ENCODE data around the gene CACNA1I. TPM values are rescaled to one million over a fixed set of nuclear protein-coding genes. Genes with fewer than 3 reads are reported as not detected.

Gene CACNA1I
- total RNA-seq, 2 donors from 2014 or later, result 0.08 TPM; not detected in 1

DNA sequence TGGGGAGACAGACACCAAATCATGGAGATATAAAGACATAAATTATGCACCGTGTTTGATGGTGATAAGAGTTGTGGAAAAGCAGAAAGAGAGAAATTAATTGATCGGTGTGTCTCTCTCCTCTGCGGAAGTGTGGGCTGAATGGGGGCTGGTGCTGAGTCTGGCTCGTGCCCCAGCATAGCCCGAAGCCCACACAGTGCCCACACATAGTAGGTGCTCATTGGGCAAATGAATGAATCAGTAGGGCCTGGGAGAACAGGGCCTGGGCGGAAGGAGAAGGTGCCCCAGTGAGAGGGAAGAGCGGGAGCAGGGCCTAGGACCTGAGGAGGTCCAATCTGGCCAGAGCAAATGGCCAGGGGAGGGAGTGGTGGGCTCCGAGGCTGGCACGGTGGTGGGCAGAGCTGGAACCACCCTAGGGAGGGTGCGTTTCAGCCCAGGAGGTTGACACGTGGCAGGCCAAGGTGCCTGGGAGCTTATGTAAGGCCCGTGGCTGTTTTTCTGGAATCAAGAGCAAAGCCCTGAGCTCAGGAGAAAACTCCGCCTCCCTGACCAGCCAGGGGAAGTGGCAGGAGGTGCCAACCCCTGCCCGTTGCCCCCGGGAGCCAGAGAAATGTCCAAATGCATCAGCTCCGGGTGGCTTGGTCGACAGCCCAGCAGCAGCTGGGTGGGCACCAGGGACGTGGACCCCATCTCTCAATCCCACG is 2.1 kb upstream of the CACNA1I start:
- Histone ChIP-seq H3K36me3 (no peaks in the 10 kb centered on the region), H3K27me3 (no peaks in the 10 kb centered on the region), H3K4me1 (no peaks in the 10 kb centered on the region), H3K4me3 (no peak overlapping the region), H3K9me3 (no peaks in the 10 kb centered on the region), H3K27ac (no peak overlapping the region)
- TF ChIP-seq, protein P1, sequence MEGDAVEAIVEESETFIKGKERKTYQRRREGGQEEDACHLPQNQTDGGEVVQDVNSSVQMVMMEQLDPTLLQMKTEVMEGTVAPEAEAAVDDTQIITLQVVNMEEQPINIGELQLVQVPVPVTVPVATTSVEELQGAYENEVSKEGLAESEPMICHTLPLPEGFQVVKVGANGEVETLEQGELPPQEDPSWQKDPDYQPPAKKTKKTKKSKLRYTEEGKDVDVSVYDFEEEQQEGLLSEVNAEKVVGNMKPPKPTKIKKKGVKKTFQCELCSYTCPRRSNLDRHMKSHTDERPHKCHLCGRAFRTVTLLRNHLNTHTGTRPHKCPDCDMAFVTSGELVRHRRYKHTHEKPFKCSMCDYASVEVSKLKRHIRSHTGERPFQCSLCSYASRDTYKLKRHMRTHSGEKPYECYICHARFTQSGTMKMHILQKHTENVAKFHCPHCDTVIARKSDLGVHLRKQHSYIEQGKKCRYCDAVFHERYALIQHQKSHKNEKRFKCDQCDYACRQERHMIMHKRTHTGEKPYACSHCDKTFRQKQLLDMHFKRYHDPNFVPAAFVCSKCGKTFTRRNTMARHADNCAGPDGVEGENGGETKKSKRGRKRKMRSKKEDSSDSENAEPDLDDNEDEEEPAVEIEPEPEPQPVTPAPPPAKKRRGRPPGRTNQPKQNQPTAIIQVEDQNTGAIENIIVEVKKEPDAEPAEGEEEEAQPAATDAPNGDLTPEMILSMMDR (IDR thresholded peaks at IDR 0.05), result no peak
- no peak for DNase-seq (ENCODE audit: low spot score)

- H3K27me3 ChIP-seq, result no peaks in the 10 kb centered on the region
- H3K27ac ChIP-seq, result no peak overlapping the region
- TF ChIP-seq, protein P1 (IDR thresholded peaks at IDR 0.05), result no peak
- no peak for DNase-seq (ENCODE audit: low spot score)
- H3K36me3 ChIP-seq, result no peaks in the 10 kb centered on the region
- no peaks in the 10 kb centered on the region for H3K9me3 ChIP-seq
- H3K4me3 ChIP-seq, result no peak overlapping the region
- no peaks in the 10 kb centered on the region for H3K4me1 ChIP-seq
Measured at GRCh38 chr22:39569066-39569465, 1.5 kb upstream of the CACNA1I start.

DNA sequence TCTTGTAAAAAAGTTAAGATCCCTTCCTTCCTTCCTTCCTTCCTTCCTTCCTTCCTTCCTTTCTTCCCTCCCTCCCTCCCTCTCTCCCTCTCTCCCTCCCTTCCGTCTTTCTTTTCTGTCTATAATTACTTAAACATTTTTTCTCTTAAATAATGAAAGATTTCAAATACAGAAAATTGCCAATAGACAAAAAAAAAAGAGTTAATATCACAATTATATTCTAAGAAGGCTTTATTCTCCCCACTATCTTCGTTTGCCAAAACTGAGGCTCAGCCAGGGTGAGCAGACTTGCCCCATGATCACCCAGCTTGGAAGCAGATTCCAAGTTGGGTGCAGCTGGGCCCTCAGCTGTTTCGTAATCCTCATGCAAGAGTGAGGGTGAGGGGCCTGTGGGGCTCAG is 327 bp upstream of the CACNA1I start:
- no peak overlapping the region for H3K27ac ChIP-seq
- no peaks in the 10 kb centered on the region for H3K27me3 ChIP-seq
- no peaks in the 10 kb centered on the region for H3K4me1 ChIP-seq
- TF ChIP-seq, protein P1 (IDR thresholded peaks at IDR 0.05), result no peak
- DNase-seq (ENCODE audit: low spot score), result no peak
- H3K9me3 ChIP-seq, result no peaks in the 10 kb centered on the region
- H3K36me3 ChIP-seq, result no peaks in the 10 kb centered on the region
- no peak overlapping the region for H3K4me3 ChIP-seq

GRCh38 chr22:39571538-39571937 is 985 bp downstream of the CACNA1I start:
- no peak for DNase-seq (ENCODE audit: low spot score)
- H3K4me1 ChIP-seq, result no peaks in the 10 kb centered on the region
- H3K27ac ChIP-seq, result no peak overlapping the region
- H3K9me3 ChIP-seq, result no peaks in the 10 kb centered on the region
- H3K27me3 ChIP-seq, result no peaks in the 10 kb centered on the region
- H3K4me3 ChIP-seq, result no peak overlapping the region
- H3K36me3 ChIP-seq, result no peaks in the 10 kb centered on the region
- TF ChIP-seq, protein P1 (IDR thresholded peaks at IDR 0.05), result no peak

DNA sequence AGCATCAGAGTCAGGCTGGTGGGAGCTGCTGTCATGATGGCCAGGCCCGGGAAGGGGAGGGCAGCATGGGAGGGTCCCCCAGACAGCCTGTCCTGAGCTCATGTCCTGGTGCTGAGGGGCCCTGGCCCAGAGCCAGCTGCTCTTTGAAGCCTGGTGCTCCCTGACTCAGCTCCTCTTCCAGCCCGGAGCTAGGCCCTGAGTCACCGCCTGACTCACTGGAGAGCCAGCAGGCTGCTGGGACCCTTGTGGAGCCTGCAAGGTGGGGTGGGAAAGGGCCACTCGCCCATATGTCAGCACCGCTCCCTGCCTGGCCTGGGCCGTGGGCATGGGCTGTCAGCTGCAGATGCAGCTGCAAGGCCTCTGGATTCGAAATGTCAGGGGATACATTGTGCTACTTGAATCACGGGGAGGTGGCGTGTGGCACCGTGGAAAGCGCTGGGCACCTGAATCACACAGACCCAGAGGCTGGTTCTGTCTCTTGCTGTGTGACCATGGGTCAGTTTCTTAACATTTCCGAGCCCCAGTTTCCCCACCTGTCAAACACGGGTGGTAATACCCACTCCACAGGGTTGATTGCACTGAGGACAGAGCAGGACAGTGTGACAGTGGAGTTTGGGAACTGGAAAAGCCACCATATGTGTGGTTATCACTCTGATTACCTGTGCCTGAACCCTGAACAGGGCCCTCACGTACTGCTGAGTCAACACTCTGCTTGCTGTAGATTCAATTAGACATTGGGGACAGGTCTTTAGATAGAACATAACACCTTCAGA is 4.4 kb downstream of the CACNA1I start:
- Histone ChIP-seq H3K9me3 (no peaks in the 10 kb centered on the region), H3K4me1 (no peaks in the 10 kb centered on the region), H3K4me3 (no peak overlapping the region), H3K27me3 (no peaks in the 10 kb centered on the region), H3K27ac (no peak overlapping the region), H3K36me3 (no peaks in the 10 kb centered on the region)
- no peak for DNase-seq (ENCODE audit: low spot score)
- TF ChIP-seq, protein P1 (IDR thresholded peaks at IDR 0.05), result no peak

Measured in right atrium auricular region (tissue), 2 donors.